ENCODE results near the gene RBX1. TPM values are rescaled to one million over a fixed set of nuclear protein-coding genes. Genes with fewer than 3 reads are reported as not detected.

RBX1 gene
- total and polyA plus RNA-seq, 2 experiments from 2014 or later: 31.7 to 340 TPM

GRCh38 chr22:41003066-41003465 is 51.9 kb downstream of the RBX1 start:
- Histone ChIP-seq H3K9me2 (ENCODE audit: insufficient read depth) (no peaks in the 10 kb centered on the region), H3K27ac (ENCODE audit: low read depth) (no peak overlapping the region), H3K79me2 (replicated peaks; ENCODE audit: insufficient read depth) (no peaks in the 10 kb centered on the region), H3K4me2 (no peak overlapping the region), H4K20me1 (replicated peaks; ENCODE audit: insufficient read depth) (no peaks in the 10 kb centered on the region), H3K4me3 (no peak overlapping the region), H2AFZ (peak overlapping the region; percentile 45; the same call in 1 of the 2 replicates), H3K27me3 (ENCODE audit: insufficient read depth) (no peaks in the 10 kb centered on the region), H3K36me3 (ENCODE audit: insufficient read depth) (no peaks in the 10 kb centered on the region), H3F3A (replicated peaks; ENCODE audit: low read depth) (no peaks in the 10 kb centered on the region), H3K4me1 (ENCODE audit: insufficient read depth) (peaks cover 5% of the 10 kb centered on the region; the same call in 1 of the 2 replicates)
- no peaks in the 10 kb centered on the region for H3K36me3 Mint-ChIP-seq (ENCODE audit: low read depth)
- peak; percentile 24 for DNase-seq (ENCODE audit: low spot score)
- TF ChIP-seq ZNF114 (CRISPR knock-in tag; IDR thresholded peaks at IDR 0.05): no peak
- TF ChIP-seq EZH2phosphoT487 (IDR thresholded peaks at IDR 0.05; ENCODE audit: unreplicated experiment): no peak
- TF ChIP-seq STAT1 (IDR thresholded peaks at IDR 0.05; ENCODE audit: unreplicated experiment): no peak
- TF ChIP-seq NANOG (IDR thresholded peaks at IDR 0.05; ENCODE audit: borderline replicate concordance): no peak
- TF ChIP-seq ETS1 (IDR thresholded peaks at IDR 0.05): no peak
- TF ChIP-seq REST (IDR thresholded peaks at IDR 0.05; ENCODE audit: unreplicated experiment): no peak
- TF ChIP-seq JUNB (IDR thresholded peaks at IDR 0.05; ENCODE audit: unreplicated experiment): no peak
- TF ChIP-seq ZNF462 (CRISPR knock-in tag; IDR thresholded peaks at IDR 0.05): no peak
- no peak for TF ChIP-seq ZNF331 (CRISPR knock-in tag; IDR thresholded peaks at IDR 0.05; ENCODE audit: low read depth)
- TF ChIP-seq POLR2AphosphoS5 (IDR thresholded peaks at IDR 0.05; ENCODE audit: low read depth): no peak
- no peak for TF ChIP-seq EZH2 (IDR thresholded peaks at IDR 0.05; ENCODE audit: low read depth, unreplicated experiment)
- no peak for ATAC-seq
- H3K27me3 Mint-ChIP-seq (ENCODE audit: insufficient read depth, low read depth, poor library complexity): peaks cover 2% of the 10 kb centered on the region
- peaks cover 4% of the 10 kb centered on the region; the same call in 2 of the 3 replicates for H3K4me1 Mint-ChIP-seq
- peaks cover 3% of the 10 kb centered on the region; the same call in 1 of the 3 replicates for H3K9me3 Mint-ChIP-seq
- no peak overlapping the region for H3K27ac Mint-ChIP-seq
- no peak overlapping the region for H3K4me3 Mint-ChIP-seq
